GM15510 (cell line): ENCODE measurements around the gene PTGS2.

Experiments used
- POLR2A ChIP-seq: IDR thresholded peaks from 3 replicates; pipeline ENCODE4 v1.6.1; 2011; ENCODE audit warnings: borderline replicate concordance; ENCODE audit not compliant: insufficient read length; ENCODE audit errors: extremely low read depth

The PTGS2 gene

DNA sequence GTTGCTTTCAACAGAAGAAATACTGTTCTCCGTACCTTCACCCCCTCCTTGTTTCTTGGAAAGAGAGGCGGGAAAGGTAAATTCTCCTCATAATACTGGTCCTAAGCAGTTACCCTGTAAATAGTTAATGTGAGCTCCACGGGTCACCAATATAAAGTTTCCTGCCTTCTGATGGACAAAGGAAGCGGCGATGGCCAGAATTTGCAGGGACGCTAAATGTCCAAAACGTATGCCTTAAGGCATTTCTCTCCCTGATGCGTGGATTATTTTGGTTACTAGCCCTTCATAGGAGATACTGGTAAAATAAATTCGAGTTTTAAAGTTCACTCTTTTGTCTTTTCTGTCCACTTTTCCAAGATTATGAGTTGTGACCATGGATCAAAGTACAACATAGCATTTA lies 898 bp upstream of the PTGS2 start:
- TF ChIP-seq POLR2A, result no peak

DNA sequence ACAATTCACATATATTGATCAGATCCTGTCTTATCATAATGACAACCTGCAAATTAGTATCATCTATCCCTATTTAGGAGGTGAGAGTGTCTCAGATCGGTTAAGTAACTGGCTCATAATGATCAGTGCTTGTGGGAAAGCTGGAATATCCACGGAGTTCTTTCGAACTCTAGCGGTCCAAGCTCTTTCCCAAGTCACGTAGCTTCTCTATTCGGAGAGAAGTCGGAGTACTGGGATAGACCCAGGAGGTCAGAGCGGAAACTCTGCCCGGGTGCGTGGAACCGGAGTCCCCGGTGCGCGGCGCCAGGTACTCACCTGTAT lies 339 bp downstream of the PTGS2 start:
- no peak for TF ChIP-seq POLR2A

DNA sequence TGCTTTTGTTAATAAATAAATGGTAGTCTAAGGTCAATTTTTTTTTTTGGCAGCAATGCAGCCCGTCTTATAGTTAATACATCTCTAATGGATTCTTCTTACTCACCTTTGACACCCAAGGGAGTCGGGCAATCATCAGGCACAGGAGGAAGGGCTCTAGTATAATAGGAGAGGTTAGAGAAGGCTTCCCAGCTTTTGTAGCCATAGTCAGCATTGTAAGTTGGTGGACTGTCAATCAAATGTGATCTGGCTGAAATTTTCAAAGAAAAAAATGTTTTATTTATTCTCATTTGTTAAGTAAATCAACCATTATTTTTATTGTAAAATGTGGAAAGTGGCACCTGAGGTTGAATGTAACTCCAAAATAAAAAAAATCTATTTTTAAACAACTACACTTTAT lies 2.1 kb downstream of the PTGS2 start:
- TF ChIP-seq POLR2A, result no peak

DNA sequence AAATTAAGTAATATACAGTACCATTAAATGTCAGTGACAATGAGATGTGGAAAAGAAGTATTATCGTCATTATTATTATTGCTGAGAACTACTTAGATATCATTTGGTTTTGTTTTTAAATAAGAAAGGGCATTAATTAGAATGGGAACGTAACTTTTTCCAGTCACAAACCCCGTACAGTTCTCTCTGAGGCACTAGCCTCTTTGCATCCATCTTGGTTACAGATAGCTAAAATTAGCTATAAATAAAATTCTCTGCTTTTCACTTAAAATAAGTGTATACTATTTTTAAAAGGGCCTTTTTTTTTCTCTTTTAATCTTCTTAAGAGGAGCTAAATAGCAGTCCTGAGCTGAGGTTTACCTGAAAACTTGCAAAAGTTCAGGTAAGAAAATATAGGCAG lies 7.6 kb downstream of the PTGS2 start:
- TF ChIP-seq POLR2A, result no peak

DNA sequence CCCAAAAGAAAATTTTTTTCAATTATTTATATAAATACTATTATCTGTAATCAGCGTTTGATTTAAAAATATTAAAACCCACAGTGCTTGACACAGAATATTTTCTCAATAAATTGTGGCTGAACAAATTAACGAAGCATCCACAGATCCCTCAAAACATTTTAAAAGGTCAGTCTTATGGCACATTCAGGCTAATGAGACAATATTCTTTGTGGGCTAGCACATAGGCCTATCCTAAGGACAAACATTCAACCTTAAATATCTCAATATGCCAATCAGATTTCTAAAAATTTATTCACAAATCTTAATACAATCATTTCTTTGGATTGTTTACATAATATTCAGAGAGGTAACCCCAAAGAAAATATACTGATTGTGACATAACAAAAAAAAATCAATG lies 8.1 kb downstream of the PTGS2 start:
- no peak for TF ChIP-seq POLR2A

DNA sequence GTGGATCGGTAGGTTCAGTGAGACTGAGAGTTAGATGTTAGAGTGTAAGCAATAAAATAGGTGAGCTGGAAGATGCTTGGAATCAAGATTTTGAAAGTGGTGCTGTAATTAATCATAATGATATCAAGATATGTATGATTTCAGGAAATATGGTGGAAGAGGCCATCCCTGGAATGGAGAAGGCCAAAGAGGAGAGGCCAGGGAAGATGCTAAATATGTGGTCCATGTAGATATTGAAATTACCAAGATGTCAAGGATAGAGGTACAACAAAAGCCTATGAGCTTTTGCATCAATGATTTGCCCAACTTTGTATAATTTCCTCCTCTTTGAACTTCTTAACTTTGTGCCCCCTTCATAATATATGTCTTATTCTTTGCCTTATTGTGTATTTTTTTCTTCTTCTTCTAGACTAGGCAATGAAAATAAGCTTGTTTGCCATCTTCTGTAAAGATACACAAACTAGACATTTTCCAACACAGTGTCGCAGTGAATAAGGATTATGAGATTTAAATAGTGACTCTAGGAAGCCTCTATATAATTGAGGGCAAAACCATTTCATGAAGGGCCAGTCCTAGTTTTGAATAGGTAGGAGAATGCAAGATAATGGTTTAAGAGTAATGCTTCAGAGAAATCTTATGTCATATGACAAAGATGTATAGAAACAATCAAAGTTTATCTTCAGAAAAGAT lies 8.9 kb downstream of the PTGS2 start:
- no peak for TF ChIP-seq POLR2A

DNA sequence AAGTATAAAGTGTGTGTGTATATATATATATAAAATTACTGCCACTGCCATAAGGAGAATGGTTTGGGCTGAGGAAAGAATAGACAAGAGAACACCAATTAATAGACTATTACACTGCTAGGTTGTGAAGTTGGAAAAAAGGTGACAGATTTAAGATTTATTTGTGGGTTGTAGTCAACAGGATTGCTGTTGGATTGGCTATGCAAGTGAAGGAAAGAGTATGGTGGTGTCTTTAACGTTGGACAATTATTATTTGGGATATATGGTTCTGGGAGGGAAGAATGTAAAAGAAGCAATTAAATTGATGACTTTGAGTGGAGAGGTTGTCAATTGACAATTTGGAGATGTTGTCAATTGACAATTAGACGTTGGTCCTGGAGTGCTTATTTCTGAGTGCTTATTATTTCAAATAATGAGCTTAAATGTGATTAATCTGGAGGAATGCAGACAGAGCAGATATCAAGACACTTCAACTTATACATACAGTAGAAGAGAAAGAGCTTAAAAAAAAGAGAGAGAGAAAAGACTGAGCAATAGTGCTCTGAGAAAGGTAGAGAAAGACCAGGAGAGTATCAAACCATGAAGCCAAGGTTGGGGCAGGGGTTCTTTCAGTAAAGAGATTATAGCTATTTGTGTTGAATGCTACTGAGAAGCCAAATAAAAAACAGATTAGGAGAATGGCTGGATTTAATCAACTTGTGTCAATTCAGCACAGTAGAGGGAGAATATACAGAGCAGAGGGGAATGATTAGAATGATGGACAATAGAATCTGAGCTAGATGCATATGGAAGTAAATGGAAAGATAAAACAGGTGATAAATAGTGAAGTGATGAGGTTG lies 9.7 kb downstream of the PTGS2 start:
- TF ChIP-seq POLR2A, result no peak

DNA sequence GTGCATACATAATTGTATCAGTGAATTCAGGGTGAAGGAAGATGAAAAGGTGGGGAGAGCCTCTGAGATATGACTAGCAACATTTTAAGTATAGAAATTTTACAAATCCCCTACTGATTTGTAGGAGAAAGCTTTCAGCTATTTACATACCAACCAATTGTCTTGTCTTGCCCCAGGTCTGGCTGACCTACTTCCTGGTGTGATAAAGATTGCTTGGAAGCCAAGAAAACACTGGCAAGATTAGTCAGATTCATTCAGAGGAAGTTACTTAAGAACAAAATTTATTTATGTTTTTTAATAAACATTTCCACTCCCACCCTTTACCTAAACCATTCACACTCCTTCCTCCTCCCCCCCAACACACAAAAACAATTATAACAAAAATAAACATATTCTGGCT lies 17.5 kb downstream of the PTGS2 start:
- no peak for TF ChIP-seq POLR2A

DNA sequence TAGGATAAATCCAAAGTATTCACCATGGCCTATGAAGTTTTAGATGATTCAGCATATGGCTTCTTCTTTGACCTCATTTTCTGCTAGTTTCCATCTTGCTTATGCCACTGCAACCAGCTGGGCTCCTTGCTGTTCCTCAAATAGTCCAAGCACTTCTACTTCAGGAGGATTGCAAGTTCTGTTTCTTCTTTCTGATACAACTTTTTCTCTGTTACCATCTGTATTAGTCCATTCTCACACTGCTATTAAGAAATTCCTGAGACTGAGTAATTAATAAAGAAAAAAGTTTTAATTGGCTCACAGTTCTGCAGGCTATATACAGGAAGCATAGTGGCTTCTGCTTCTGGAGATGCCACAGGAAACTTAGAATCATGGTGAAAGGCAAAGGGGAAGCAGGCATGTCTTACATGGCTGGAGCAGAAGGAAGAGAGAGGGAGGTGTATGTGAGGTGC lies 20.3 kb downstream of the PTGS2 start:
- TF ChIP-seq POLR2A, result no peak

DNA sequence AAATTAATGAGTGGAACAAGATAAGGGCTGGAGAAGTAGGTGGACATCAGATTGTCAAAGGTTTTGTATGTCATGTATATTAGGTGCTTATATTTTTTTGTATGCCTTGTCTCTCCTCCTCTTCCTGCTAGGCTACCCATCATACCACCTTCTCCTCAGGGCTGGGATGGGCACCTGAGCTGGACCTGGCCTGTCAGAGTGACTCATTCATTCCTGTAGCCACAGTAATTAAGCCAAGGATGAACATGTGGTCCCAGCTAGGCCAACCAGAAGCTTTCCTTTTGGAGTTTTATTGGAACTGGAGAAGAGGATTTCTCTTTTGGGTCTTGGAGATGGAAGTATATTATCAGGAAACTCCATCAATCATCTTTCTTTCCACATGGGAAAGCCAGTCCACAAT lies 21.2 kb downstream of the PTGS2 start:
- TF ChIP-seq POLR2A, result no peak

DNA sequence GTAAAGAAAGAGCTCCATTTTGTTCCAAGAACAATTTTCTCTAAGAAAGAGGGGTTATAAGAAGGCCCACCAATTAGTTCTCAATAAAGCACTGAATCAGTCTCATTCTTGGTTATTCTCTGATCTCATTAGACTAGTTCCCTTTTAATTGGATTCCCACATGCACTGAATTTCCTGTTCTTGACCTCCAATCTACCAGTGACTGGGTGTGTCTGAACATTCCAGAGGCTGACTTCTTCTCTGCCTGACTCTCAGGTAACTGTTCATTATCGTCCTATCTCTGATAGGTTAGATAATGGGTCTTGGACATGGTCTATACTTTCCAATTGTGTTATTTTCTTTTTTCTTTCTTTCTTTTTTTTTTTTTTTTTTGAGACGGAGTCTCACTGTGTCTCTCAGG lies 22.7 kb downstream of the PTGS2 start:
- no peak for TF ChIP-seq POLR2A

DNA sequence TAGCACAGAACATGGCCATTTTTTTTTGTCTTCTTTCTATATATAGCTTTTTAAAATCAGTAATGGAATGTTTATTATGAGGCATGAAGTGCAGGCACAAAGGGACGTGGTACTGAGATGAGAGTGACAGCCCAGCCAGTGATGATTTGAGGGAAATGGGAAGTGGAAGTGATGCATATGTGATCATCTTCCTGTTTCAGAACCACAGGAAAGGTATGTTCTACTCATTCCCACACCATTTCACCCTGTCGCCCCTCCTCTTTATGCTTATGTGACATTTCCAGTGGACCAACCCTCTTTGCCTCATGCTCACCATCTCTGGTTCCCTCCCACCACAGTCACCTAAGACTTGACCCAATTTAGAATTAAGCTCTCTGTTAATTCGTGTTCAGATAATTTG lies 24.3 kb downstream of the PTGS2 start:
- TF ChIP-seq POLR2A, result no peak

DNA sequence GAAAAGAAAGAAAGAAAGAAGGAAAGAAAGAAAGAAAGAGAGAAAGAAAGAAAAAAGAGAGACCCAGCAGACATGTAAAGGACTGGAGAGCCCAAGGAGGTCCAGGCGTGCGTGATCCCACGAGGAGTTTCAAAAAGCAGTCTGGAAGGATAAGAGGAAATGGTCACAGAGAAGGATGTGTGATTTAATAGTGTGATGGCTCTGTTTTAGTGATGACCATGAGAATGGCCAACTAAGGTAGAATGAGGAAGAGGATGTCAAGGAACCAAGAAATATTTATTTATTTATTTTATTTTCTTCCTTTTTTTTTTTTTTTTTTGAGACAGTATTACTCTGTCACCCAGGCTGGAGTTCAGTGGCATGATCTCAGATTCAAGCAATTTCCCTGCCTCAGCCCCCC lies 25.5 kb downstream of the PTGS2 start:
- no peak for TF ChIP-seq POLR2A

DNA sequence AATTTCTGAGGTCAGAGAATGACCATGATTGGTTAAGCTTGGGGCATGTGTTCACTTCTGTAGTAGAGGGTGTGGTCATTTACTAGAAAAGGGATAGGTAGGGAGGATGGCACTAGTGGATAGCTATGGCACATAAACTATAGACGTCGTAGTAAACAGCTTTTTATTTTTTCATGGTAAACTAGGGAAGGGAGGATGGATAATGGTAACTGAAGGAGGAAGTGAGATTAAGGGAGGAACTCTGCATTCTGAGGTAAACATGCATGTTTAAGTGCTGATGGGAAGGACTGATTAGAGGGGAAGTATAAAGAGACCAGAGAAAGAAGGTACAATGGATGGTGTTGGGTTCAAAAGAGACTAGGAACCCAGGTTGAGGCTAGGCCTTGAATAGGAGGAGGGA lies 26.9 kb downstream of the PTGS2 start:
- TF ChIP-seq POLR2A, result no peak

DNA sequence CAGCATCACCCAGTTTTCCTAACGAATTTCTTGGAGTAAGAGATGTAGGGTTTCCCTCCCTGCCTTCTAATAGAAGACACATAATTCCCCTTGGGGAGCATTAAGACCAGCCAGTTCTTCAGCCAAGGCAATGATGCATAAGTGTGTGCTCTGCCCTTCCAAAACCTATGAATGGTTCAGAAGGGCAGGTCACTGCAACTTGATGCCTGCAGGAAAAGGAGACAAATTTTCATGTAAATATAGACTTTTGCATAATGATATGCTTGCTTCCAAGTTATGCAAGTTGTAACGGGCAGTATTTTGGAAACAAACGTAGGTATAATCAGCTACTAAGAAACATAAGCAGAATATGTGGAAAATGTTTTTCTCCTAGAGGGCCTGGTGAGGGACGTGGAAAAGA lies 31.6 kb downstream of the PTGS2 start:
- TF ChIP-seq POLR2A, result no peak

DNA sequence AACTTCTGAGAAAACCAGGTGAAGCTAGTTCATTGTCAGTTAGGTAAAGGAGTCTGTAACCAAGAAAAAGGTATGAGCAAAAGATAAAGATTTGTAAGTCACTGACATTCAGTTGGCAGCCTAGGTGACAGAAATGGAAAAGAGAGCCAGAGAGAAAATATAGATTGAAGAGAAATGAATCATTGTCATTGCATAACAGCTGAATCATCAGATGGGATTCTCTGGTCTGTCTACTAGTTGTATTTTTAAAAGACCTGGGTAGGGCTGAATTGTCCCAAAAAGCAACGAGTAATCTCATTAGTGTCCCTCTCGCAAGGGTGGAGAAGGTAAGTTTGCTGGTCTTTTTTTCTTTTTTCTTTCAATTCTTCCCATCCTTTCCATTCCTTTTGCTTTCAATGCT lies 36.6 kb downstream of the PTGS2 start:
- no peak for TF ChIP-seq POLR2A
